H54 (cell line): ENCODE results near the gene ZBTB25.

Experiments used
- DNase-seq: peaks from one replicate; pipeline ENCODE4 v3.0.0; 2011; ENCODE audit warnings: low spot score, mixed read lengths; ENCODE audit not compliant: insufficient read length
- FAIRE-seq: peaks from 3 replicates; lab custom pipeline; 2011; peaks lifted over from hg19 to GRCh38; lab: Jason Lieb, UNC
- POLR2A ChIP-seq: IDR thresholded peaks from 2 replicates; pipeline ENCODE4 v1.6.1; 2011; ENCODE audit warnings: low read depth, mild to moderate bottlenecking, low read length

Gene ZBTB25

GRCh38 chr14:64475585-64476273 lies 27.9 kb downstream of the ZBTB25 start:
- TF ChIP-seq POLR2A = no peak
- DNase-seq = no peak
- no peak for FAIRE-seq

- FAIRE-seq = no peak
- DNase-seq = no peak
- no peak for TF ChIP-seq POLR2A
Observed at GRCh38 chr14:64474698-64475097, 28.9 kb downstream of the ZBTB25 start.

- peak; percentile 33 for FAIRE-seq
- no peak for TF ChIP-seq POLR2A
- DNase-seq = no peak
Observed at GRCh38 chr14:64474041-64474440, 29.6 kb downstream of the ZBTB25 start.

GRCh38 chr14:64468451-64468850 lies 35.2 kb downstream of the ZBTB25 start:
- DNase-seq (no peak), FAIRE-seq (no peak)

GRCh38 chr14:64467566-64467965 lies 36.1 kb downstream of the ZBTB25 start:
- TF ChIP-seq POLR2A = no peak
- FAIRE-seq (peak; percentile 45), DNase-seq (no peak)

More at GRCh38 chr14:64468451-64468850, 35.2 kb downstream of the ZBTB25 start:
- no peak for TF ChIP-seq POLR2A

- DNase-seq (no peak), FAIRE-seq (peak; percentile 6)
- no peak for TF ChIP-seq POLR2A
Observed at GRCh38 chr14:64467101-64467500, 36.5 kb downstream of the ZBTB25 start.

- peak; percentile 18 for DNase-seq
- TF ChIP-seq POLR2A = no peak
- FAIRE-seq = peak; percentile 93
Observed at GRCh38 chr14:64465831-64466554, 37.6 kb downstream of the ZBTB25 start.

GRCh38 chr14:64465191-64465822 lies 38.3 kb downstream of the ZBTB25 start, which contains the start of gene AKAP5:
Gene AKAP5 (plus strand): TSS chr14:64465499. CDS start chr14:64468395, 2,896 bp downstream.
- TF ChIP-seq POLR2A = no peak
- FAIRE-seq (no peak), DNase-seq (peak; percentile 44)

- TF ChIP-seq POLR2A = no peak
- peak; percentile 60 for FAIRE-seq
- DNase-seq = no peak
Observed at GRCh38 chr14:64464651-64465050, 39.0 kb downstream of the ZBTB25 start.

GRCh38 chr14:64463873-64464272 lies 39.8 kb downstream of the ZBTB25 start:
- no peak for TF ChIP-seq POLR2A
- no peak for FAIRE-seq
- no peak for DNase-seq

GRCh38 chr14:64463195-64463594 lies 40.4 kb downstream of the ZBTB25 start:
- no peak for TF ChIP-seq POLR2A
- FAIRE-seq (no peak), DNase-seq (no peak)

GRCh38 chr14:64461221-64461620 lies 42.4 kb downstream of the ZBTB25 start:
- FAIRE-seq (no peak), DNase-seq (no peak)
- no peak for TF ChIP-seq POLR2A

- DNase-seq (no peak), FAIRE-seq (peak; percentile 67)
- no peak for TF ChIP-seq POLR2A
Observed at GRCh38 chr14:64459405-64460136, 44.1 kb downstream of the ZBTB25 start.
